Measurements from ENCODE around the gene TRABD2B.

TRABD2B gene

DNA sequence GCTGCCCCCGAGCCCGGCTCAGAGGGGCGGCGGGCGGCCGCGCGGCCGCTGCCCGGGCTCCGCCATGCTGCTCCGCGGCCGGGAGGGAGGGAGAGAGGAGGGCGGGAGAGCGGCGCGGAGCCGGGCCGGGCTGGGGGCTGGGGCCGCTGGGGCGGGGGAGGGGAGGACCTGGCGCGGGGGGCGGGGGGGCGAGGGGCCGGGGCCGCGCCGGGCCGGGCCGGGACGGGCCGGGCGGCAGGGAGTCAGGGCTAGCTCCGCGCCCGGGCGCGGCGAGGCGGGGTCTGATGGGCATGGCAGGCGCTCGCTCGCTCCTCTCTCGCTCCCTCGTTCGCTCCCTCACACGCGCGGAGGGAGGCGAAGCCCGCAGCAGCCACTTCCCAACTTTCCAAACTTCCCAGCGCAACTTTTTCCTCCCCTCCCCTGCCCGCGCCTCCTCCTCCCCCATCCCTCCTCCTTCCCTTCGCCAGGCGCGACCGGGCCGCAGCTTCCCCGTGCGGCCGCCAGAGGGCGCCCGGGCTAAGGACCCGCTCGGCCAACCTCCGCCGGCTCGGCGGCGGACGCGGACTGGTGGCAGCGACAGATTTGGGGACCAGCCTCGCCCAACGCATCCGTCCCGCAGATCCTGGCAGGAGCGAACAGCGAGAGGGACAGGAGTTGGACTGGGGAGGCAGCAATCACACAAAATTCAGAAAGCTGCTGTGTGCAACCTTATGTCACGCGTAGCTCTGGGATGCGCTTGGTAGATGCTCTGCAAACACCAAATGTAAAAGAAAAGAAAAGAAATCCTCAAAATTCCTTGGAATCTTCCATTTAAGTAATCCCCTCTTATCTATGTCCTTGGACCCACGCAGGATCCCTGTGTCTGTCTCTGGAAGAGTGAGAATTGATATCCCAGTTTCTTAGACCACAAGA lies at the start of gene TRABD2B:
TSS of gene TRABD2B (minus strand) at position 97 of the 912 bp plus-strand sequence.
- H3K4me3 ChIP-seq, result peak within 1 kb of the TSS; percentile 31 to 59 (median 46)
- H3K27ac ChIP-seq, result peak within 1 kb of the TSS in 14 of 21 experiments; percentile 6 to 89 (median 73)

DNA sequence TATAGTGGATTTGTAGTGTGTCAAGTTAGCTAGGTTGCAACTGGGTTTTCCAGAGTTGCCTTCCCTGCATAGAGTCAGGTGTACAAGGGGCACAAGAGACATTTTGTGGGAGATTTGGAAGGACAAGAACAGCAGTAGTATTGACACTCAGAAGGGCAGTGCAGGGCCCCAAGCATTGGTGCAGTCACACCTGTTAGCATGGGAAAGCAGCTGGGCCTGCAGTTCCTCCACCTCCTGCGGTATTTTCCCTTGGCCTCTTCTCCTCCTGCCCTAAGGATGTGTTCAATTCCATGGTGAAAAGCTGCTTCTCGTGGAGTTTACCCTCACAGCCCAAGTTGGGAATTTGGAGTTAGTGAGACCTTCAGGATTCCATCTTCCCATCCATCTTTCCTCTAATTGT lies 47.1 kb upstream of the TRABD2B start:
- Histone ChIP-seq H3K27ac (no peak overlapping the region), H3K4me3 (no peak overlapping the region)

DNA sequence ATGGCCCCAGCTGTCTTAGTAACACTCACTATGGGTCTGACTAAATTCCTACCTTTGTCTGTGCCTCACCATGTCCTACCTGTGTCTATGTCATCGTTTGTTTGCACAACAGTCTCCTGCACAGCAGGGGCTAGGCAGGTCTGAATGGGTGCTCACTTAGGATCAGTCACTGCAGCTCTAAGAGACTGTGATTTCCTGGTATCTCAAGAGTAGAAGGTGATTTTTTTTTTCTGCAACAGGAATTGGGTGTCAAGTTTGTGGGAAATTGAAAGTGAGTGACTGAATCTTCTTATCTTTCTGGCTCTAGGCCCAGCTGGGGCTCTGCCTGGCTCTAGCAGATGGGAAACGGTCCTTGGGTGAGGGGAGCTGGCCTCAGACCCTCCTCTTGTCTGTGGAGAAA lies 46.4 kb upstream of the TRABD2B start:
- no peak overlapping the region for H3K4me3 ChIP-seq
- H3K27ac ChIP-seq, result no peak overlapping the region

DNA sequence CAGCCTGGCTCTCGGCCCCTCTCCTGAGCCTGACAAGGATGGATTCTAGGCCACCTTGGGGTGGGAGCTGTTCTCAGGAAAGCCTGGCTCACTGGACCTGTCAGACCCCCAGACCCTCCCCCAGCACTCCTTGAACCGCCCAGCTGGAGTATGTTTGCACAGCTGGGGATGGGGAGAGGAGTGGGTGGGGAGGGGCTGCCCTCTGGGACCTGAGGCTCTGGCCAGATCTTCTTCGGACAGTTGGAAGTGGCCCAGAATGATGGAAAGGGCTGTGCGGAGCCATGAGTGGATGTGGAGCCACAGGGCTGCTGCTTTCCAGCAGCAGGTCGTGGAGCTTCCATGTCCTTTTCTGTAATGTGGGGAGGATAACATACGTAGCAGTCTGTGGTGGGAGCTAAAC lies 43.0 kb upstream of the TRABD2B start:
- Histone ChIP-seq H3K27ac (peak overlapping the region in 1 of 21 experiments; percentile 42), H3K4me3 (no peak overlapping the region)

DNA sequence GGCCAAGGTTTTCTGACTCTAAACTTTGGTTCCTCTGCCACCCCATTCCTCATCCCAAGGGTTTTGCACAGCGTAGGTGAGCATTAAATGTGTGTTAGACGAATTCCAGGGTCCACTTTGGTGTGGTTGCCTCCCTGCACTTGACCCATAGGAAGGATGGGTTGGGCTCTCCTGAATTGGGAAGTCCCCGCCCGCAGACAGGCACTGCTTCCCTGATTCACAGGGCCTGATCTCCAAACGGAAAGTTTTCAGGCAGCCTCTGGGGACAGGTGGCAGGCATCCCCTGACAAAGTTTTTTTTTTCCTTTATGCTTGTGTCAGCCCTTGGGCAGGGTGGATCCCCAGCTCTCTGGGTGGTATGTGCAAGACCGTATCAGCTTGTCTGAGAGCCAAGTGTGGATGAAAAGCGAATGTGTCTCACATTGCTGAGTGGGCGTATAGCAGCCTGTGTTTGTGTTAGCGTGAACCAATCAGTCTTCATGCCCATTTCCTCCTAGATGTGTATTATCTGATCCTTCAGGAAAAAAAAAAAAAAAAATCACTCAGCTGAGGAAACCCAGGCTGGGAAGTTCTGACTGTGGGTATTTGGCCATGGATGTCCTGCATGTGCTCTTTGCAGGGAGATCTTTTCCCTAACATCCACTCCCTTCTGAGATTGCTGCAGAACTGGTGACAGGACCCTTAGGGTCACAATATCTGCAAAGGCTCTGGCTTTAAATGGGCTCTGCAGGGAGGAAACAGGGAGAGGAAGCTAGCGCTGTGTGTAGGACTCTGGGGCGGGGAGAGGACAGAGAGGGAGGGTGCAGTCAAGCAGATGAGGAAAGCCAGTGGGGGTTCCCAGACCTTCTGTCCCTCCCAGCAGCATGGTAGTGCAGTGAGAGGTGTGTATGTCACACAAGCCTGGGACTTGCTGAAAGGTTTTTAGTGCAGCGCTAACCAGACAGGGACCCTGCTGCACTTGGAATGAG lies 42.2 kb upstream of the TRABD2B start:
- H3K27ac ChIP-seq, result peak overlapping the region in 1 of 21 experiments; percentile 42
- H3K4me3 ChIP-seq, result no peak overlapping the region

DNA sequence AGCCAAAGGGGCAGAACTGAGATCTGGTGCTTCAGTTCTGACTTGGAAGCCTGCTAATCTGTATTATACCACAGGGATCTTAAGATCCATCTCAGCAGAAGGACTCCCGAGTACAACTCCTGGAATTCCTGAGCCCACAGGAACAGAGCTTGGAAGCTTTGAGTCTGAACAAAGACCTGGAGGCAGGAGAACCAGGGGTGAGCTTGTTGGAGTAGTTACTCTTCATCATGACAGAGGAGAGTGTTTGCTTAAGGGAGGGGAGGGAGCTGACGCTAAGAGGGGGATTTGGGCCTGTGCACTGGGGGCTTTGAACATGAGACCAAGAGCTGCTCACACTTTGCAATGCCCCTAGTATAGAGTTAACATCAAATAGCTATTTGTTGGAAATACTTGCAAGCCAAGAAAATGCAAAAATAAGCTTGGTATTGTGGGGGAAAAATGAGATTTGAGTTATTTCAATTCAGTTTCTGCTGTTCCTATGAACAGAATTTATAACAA lies 41.1 kb upstream of the TRABD2B start:
- H3K4me3 ChIP-seq, result no peak overlapping the region
- no peak overlapping the region for H3K27ac ChIP-seq

DNA sequence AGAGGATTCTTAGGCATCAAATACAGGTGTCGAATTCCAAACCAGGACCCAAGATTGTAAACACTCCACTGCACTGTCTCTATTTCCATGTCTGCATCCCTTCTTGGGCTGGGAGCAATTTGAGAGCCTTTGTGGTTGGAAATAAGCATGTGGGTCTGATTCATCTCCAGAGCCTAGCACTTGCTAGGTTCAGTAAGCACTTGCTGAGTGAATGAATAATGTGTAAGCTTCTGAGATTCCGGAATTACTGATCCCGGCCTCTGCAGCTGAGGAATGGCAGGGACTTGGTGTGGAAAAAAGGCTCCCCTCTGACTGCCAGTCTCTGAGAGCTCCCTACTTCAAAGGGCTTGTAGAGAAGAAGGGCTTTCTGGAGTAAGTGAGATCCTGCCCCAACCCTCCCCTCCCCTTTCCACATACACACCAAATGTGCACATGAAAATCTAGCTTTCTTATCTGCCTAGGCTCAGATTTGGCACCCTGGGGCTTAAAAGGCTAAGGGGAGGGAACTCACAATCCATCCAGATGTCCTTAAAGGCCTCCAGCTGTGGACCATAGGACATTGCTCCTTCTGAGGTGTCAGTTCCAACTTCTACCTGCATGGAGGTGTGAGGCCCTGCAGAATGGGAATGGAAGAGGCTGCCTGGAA lies 39.6 kb upstream of the TRABD2B start:
- no peak overlapping the region for H3K4me3 ChIP-seq

DNA sequence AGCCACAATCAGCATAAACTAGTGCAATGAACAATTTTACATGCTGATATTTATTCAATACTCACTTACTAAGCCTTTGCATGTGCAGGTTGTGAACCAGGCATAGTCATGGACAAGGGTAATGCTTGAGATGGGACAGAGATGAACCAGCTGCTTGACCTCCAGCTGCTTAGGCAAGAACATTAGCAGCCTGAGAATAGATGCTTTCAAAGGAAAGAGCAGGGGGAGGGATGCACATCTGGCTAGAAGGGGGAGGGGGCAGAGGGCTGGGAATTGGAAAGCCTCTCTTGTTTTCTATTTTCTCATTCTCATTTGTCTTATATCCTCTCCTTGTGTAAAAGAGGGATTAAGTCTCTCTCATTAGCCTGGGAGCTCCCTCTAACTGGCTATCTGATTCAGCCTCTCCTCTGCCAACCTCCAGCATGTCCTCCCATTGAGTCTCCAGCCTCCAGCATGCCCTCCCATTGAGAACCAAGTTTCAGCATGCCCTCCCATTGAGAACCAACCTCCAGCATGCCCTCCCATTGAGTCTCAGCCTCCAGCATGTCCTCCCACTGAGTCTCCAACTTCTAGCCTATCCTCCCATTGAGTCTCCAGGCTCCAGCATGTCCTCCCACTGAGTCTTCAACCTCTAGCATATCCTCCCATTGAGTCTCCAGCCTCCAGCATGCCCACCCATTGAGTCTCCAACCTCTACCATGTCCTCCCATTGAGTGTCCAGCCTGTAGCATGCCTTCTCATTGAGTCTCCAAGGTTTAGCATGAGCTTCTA lies 38.4 kb upstream of the TRABD2B start:
- Histone ChIP-seq H3K27ac (no peak overlapping the region), H3K4me3 (no peak overlapping the region)

More for the DNA sequence above, 39.6 kb upstream of the TRABD2B start:
- no peak overlapping the region for H3K27ac ChIP-seq

DNA sequence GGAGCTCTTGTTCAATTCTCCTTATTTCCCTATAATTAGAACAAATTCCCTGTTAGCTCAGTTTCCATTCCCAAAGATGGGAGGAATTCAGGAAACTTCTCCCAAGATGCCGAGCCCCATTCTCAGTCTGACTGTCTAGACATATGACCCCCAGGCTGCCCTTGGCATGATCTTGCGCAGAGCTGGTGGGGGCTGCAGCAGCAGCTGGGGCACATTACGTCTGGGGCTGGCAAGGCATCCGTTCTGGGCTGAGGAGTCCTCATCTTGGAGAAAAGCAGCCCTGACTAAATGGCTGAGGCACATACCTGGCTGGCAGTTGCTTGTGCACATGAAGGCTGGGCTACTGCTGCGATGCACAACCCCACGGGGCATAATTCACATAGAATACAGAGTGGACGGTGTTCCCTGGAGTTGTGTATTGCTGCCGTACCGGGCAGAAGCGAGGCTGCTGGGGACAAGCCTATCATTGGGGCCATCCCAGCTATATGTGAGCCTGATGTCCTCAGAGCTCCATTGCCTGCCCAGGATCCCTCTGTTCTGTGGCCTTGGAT lies 36.4 kb upstream of the TRABD2B start:
- Histone ChIP-seq H3K27ac (no peak overlapping the region), H3K4me3 (no peak overlapping the region)

DNA sequence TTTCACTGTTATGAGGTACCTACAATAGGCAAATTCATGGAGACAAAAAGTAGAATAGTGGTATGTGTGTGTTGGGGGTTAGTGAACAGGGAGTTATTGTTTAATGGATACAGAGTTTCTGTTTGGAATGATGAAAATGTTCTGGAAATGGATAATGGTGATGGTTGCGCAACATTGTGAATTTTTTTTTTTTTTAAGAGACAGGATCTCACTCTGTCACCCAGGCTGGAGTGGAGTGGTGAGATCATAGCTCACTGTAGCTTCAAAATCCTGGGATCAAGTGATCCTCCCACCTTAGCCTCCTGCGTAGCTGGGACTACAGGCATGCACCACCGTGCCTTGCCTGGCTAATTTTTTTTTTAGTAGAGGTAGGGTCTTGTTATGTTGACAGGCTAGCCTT lies 34.5 kb upstream of the TRABD2B start:
- no peak overlapping the region for H3K27ac ChIP-seq
- no peak overlapping the region for H3K4me3 ChIP-seq

DNA sequence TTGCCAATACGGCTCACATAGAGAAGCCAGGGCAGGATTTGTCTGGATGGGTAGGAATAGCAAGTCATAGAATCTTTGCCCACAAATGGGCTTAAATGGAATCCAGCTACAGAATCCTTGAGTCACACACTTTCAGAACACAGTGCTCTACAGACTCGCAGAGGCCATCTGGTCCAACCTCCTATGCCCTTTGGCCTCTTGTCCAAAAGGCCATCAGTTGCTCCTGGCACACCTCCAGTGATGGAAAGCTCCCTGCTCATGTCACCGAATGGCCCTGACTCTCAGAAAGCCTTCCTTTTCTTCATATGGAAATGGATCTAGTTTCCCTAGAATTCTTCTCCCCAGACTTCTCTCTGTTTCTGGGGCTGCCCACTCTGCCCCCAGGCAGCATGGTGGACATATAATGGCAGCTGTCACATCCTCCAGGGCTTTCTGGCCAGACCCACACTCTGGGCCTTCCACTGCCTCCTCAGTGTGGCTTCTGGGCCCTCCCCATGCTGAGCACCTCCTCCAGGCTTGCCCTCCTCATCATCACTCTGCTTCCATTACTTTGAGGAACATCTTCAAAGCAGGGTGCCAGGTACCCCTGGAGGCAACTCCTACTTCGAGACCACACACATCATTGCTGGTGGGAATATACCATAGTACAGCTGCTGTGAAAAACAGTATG lies 33.6 kb upstream of the TRABD2B start:
- Histone ChIP-seq H3K27ac (no peak overlapping the region), H3K4me3 (no peak overlapping the region)

DNA sequence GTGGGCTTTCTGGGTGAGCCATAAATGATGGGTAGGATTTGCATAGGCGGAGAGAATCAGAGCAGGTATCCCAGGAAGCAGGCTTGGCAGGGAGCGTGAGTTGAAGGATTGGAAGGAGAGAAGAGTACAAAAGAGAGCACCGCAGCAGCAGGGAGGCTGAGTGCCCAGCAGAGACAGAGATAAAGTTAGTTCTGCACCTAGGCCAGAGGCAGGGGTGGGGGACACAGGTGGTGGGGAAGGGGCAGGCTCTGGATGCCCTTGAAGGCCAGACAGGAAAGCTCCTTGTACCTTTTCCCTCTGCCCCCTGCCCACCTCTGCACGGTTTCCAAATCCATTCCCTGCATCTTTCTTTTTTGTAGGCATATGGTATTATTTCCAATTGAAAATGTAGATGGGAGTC lies 33.0 kb upstream of the TRABD2B start:
- H3K4me3 ChIP-seq, result no peak overlapping the region
- no peak overlapping the region for H3K27ac ChIP-seq

DNA sequence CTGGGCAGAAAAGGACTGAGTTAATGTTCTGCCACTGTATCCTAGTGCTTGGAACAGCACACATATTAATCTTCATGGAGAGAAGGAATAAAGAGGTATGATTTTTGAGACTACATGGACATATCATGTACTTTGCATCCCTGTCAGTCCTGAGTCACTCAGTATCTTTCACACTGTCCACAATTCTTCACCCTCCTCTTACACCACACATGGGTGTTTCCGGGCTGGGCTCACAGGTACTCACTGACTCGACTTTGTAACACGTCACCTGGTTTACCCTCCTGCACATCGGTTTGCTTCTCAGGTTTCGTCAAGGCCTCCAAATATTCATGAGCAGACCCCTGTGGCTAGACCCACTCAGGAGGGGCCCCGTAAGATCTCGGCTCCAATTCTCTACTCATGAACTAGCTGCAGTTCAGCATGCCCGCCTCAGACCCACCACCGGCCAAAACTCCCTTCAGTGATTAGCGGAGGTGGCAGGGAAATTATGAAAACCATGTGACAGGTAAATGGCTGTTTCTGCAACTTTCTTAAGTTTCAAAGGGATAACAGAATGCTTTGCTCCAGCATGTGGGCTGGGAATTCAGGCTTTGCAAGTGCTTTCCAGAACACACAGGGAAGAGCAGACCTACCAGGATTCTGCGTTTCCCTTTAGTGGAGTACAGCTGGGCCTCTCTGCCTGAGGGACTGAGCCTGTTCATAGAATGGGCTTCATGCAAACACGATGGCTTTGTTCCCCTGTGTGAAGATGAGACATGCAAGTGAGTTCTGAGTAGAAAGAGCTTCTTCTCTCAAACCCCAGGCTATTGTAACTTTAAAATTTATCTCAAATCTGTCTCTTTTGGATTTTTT lies 31.3 kb upstream of the TRABD2B start:
- peak overlapping the region in 1 of 21 experiments; percentile 24 for H3K27ac ChIP-seq

DNA sequence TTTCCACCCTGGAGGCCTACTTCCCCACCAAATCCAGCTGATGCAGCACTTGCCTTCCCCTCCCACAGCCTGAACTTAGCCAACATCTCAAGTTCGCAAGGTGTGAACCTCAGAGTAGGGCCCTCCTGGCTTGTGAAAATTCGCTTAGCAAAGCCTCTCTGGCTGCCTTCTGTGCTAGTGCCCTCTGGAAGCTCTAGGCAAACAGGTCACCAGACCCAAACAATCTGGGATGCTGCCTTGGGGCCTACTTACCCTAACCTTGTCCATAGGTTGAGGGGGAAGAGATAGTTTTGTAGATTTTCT lies 30.3 kb upstream of the TRABD2B start:
- peak overlapping the region in 1 of 21 experiments; percentile 29 for H3K27ac ChIP-seq
- no peak overlapping the region for H3K4me3 ChIP-seq

More for the DNA sequence above, 31.3 kb upstream of the TRABD2B start:
- H3K4me3 ChIP-seq, result no peak overlapping the region

DNA sequence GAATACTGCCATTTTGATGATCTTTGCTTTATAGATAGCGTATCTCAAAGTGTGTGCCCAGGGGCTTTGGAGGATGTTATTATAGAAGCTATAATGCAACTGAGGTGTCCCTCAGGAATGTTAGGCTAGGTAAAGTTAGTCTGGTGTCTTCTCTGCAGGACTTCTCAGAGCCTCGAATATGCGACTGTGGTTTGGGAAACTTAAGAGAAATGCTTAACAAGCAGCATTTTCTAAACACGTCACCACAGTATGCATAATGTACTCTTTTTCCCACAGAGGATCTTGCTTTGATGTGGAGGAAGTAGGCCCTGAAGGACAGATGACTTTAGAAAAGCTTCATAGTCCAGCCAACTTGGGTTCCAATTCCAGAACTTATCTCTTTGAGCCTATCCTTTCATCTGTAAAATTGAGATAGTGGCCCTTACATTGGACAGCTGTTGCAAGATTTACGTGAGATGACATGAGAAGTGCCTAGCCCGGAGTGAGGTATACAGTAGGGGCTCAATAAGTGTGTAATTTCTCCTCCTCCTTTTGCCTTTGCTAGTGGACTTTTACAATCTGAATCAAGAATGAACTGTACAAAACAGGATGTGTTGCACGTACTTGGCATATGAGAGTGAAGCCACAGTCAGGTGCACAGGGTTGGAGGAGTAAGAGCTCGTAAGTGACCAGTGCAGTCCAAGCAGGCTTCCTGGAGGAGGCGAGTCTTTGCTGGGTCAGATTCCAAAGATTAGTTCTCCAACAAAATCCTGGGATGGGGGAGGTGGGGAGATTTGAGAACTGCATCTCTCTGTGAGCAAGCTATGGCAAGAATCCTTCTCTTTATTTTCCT lies 29.7 kb upstream of the TRABD2B start:
- H3K27ac ChIP-seq, result peak overlapping the region in 1 of 21 experiments; percentile 42
- H3K4me3 ChIP-seq, result no peak overlapping the region

DNA sequence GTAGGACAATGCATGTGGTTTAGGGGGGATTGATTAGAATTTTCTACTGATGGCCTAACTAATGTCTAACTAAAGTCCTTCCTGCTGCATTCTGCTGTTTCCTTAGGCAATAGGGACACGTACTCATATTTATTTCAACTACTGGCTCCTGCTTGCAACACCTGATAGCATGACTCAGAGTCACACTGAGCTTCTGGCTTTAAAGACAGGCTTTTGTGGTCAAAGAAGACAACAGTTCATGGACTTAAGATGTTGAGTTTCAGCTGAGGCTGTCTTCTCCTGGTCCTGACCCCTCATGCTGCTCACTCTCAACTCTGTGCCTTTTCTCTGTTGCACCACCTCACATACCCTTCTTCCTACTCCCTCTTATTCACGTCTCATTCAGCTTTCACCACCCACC lies 29.1 kb upstream of the TRABD2B start:
- Histone ChIP-seq H3K27ac (peak overlapping the region in 1 of 21 experiments; percentile 42), H3K4me3 (no peak overlapping the region)

DNA sequence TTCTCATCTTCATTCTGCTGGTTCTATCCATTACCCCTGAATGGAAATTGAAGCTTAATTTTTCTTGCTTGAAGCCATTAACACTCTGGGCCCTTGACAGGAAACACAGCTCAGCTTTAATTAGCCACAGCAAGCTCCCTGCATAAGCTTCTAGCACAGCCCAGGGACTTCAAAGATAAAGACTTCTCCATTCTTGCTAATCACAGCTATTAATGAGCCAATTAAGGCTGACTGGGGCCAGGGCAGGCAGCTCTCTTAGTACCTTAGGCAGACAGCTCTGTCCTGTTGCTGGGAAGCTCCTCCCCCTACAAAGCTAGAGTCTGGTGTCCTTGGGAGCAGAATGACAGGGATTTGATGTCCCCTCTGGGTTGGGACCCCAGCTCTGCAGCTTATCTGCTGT lies 27.9 kb upstream of the TRABD2B start:
- Histone ChIP-seq H3K27ac (no peak overlapping the region), H3K4me3 (no peak overlapping the region)

Data from skin epidermis (tissue), 12 donors.